Mucosa of stomach (tissue), 1 donor: ENCODE results near the gene ZNF791.
"Not testable (repeated sequence)": the region's sequence is repeated elsewhere in the genome, so short reads cannot be mapped to it uniquely, and the experiment has no call there.

ENCODE experiments used
- H3K27me3 ChIP-seq: one replicate; pipeline ENCODE4 v1.7.0; 2013; ENCODE audit warnings: mild to moderate bottlenecking, low read length; ENCODE audit not compliant: control insufficient read depth, insufficient read depth
- H3K36me3 ChIP-seq: one replicate; pipeline ENCODE4 v1.7.0; 2013; ENCODE audit warnings: low read length; ENCODE audit not compliant: control insufficient read depth, insufficient read depth
- H3K4me1 ChIP-seq: one replicate; pipeline ENCODE4 v1.7.0; 2013; ENCODE audit warnings: mild to moderate bottlenecking, low read length; ENCODE audit not compliant: control insufficient read depth, insufficient read depth
- H3K4me3 ChIP-seq: one replicate; pipeline ENCODE4 v1.7.0; 2013; ENCODE audit warnings: low read length
- H3K9ac ChIP-seq: one replicate; pipeline ENCODE4 v1.7.0; 2013; ENCODE audit warnings: mild to moderate bottlenecking, low read length, moderate library complexity
- H3K9me3 ChIP-seq: one replicate; pipeline ENCODE4 v1.7.0; 2013; ENCODE audit warnings: mild to moderate bottlenecking, low read length, moderate library complexity; ENCODE audit not compliant: control insufficient read depth
- donor health status: Pancreatic carcinoma.

Gene ZNF791

GRCh38 chr19:12606796-12607195 lies 3.9 kb upstream of the ZNF791 start:
- no peak overlapping the region for H3K9ac ChIP-seq
- H3K9me3 ChIP-seq = no peaks in the 10 kb centered on the region
- no peaks in the 10 kb centered on the region for H3K27me3 ChIP-seq
- H3K4me1 ChIP-seq = peaks cover 4% of the 10 kb centered on the region
- H3K36me3 ChIP-seq = no peaks in the 10 kb centered on the region
- no peak overlapping the region for H3K4me3 ChIP-seq

GRCh38 chr19:12607631-12608030 lies 3.1 kb upstream of the ZNF791 start:
- Histone ChIP-seq H3K9ac (no peak overlapping the region), H3K9me3 (no peaks in the 10 kb centered on the region), H3K4me3 (no peak overlapping the region), H3K27me3 (no peaks in the 10 kb centered on the region), H3K36me3 (no peaks in the 10 kb centered on the region), H3K4me1 (peaks cover 4% of the 10 kb centered on the region)

- peak overlapping the region; percentile 93 for H3K9ac ChIP-seq
- peaks cover 4% of the 10 kb centered on the region for H3K4me1 ChIP-seq
- peak overlapping the region; percentile 89 for H3K4me3 ChIP-seq
- no peaks in the 10 kb centered on the region for H3K9me3 ChIP-seq
- no peaks in the 10 kb centered on the region for H3K27me3 ChIP-seq
- H3K36me3 ChIP-seq = no peaks in the 10 kb centered on the region
These were observed 610 bp downstream of the ZNF791 start for GRCh38 chr19:12611361-12611699.

GRCh38 chr19:12617646-12618045 lies 6.9 kb downstream of the ZNF791 start:
- Histone ChIP-seq H3K4me1 (no peaks in the 10 kb centered on the region), H3K9me3 (no peaks in the 10 kb centered on the region), H3K27me3 (no peaks in the 10 kb centered on the region), H3K9ac (no peak overlapping the region), H3K4me3 (no peak overlapping the region), H3K36me3 (no peaks in the 10 kb centered on the region)

GRCh38 chr19:12621253-12622024 lies 10.7 kb downstream of the ZNF791 start:
- not testable (repeated sequence) for H3K36me3 ChIP-seq

DNA sequence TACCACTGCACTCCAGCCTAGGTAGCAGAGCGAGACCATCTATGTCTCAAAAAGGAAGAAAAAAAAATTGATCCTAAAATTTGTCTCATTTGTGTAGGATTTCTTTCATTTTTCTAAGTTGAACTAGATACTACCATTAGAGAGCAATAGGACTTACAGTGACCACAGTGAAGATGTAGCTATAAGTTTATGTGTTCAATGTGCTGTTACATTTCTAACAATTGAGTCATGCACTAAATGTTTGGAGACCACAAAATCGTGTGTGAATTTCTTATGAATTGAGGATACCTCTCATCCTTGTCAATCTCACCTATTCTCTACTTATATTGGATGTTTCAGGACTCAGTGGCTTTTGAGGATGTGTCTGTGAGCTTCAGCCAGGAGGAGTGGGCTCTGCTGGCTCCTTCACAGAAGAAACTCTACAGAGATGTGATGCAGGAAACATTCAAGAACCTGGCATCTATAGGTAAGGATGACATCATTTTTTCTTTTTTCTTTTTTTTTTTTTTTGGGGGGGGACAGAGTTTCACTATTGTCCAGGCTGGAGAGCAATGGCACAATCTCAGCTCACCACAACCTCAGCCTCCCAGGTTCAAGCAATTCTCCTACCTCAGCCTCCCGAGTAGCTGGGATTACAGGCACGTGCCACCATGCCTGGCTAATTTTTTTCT lies 12.8 kb downstream of the ZNF791 start:
- Histone ChIP-seq H3K4me1 (no peaks in the 10 kb centered on the region), H3K4me3 (no peak overlapping the region), H3K9me3 (peaks cover 15% of the 10 kb centered on the region), H3K9ac (no peak overlapping the region), H3K27me3 (no peaks in the 10 kb centered on the region), H3K36me3 (peaks cover 17% of the 10 kb centered on the region)

More at GRCh38 chr19:12621253-12622024, 10.7 kb downstream of the ZNF791 start:
- not testable (repeated sequence) for H3K4me1 ChIP-seq, H3K9ac ChIP-seq, H3K4me3 ChIP-seq, H3K27me3 ChIP-seq, H3K9me3 ChIP-seq

- H3K36me3 ChIP-seq = peaks cover 26% of the 10 kb centered on the region
These were observed 16.2 kb downstream of the ZNF791 start for GRCh38 chr19:12626958-12627357.

DNA sequence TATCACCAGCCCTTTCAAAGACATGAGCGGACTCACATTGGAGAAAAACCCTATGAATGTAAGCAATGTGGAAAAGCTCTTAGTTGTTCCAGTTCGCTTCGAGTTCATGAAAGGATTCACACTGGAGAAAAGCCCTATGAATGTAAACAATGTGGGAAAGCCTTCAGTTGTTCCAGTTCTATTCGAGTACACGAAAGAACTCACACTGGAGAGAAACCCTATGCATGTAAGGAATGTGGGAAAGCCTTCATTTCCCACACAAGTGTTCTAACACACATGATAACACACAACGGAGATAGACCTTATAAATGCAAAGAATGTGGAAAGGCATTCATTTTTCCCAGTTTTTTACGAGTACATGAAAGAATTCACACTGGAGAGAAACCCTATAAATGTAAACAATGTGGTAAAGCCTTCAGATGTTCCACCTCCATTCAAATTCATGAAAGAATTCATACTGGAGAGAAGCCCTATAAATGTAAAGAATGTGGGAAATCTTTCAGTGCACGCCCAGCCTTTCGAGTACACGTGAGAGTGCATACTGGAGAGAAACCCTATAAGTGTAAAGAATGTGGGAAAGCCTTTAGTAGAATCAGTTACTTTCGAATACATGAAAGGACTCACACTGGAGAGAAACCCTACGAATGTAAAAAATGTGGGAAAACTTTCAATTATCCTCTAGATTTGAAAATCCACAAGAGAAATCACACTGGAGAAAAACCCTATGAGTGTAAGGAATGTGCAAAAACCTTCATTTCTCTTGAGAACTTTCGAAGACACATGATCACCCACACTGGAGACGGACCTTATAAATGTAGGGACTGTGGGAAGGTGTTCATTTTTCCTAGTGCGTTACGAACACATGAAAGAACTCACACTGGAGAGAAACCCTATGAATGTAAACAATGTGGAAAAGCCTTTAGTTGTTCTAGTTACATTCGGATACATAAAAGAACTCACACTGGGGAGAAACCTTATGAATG lies 17.6 kb downstream of the ZNF791 start:
- no peak overlapping the region for H3K9ac ChIP-seq
- H3K4me3 ChIP-seq = no peak overlapping the region
- H3K4me1 ChIP-seq = no peaks in the 10 kb centered on the region
- peaks cover 22% of the 10 kb centered on the region for H3K9me3 ChIP-seq
- peaks cover 26% of the 10 kb centered on the region for H3K36me3 ChIP-seq
- no peaks in the 10 kb centered on the region for H3K27me3 ChIP-seq

More at GRCh38 chr19:12626958-12627357, 16.2 kb downstream of the ZNF791 start:
- no peak overlapping the region for H3K9ac ChIP-seq
- H3K27me3 ChIP-seq = no peaks in the 10 kb centered on the region
- no peaks in the 10 kb centered on the region for H3K4me1 ChIP-seq
- H3K9me3 ChIP-seq = peaks cover 22% of the 10 kb centered on the region
- no peak overlapping the region for H3K4me3 ChIP-seq

GRCh38 chr19:12629215-12629614 lies 18.5 kb downstream of the ZNF791 start:
- H3K27me3 ChIP-seq = no peaks in the 10 kb centered on the region
- H3K9me3 ChIP-seq = peaks cover 22% of the 10 kb centered on the region
- H3K36me3 ChIP-seq = peaks cover 26% of the 10 kb centered on the region
- no peak overlapping the region for H3K9ac ChIP-seq
- H3K4me1 ChIP-seq = no peaks in the 10 kb centered on the region
- no peak overlapping the region for H3K4me3 ChIP-seq

DNA sequence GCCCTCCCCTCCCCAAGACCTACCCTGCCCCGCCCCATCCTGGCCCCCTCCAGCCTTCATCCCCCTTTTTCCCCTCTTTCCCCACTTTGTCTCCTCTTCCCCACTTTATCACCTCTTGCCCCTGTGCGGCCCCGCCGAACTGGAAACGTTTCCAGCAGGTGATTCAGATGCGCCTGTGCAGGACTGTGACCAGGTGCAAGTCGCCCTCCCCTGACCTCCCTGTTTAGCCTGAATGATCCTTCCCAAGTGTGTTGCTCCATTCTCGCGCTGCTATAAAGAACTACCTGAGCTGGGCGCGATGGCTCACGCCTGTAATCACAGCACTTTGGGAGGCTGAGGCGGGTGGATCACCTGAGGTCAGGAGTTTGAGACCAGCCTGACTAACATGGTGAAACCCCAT lies 25.9 kb downstream of the ZNF791 start:
- Histone ChIP-seq H3K4me3 (no peak overlapping the region), H3K9me3 (no peaks in the 10 kb centered on the region), H3K9ac (no peak overlapping the region), H3K27me3 (no peaks in the 10 kb centered on the region), H3K4me1 (peaks cover 9% of the 10 kb centered on the region), H3K36me3 (no peaks in the 10 kb centered on the region)

DNA sequence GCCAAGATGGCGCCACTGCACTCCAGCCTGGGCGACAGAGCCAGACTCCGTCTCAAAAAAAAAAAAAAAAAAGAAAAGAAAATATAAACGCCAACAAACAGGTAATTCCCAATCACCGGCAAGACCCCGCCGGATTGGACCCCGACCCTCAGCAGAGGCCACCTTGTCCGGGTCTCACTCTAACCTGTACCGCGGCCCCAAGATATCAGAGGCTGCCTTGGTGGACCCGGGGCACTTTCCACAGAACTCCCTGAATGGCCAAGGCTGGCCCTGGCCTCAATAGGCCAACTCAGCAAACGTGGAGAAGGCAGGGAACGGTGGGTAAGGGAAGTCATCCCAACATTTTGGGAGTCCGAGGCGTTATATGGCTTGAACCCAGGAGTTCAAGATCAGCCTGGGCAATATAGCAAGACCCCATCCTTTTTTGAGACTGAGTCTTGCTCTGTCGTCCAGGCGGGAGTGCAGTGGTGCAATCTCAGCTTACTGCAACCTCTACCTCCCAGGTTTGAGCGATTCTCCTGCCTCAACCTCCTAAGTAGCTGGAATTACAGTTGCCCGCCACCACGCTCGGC lies 28.0 kb downstream of the ZNF791 start:
- no peak overlapping the region for H3K4me3 ChIP-seq
- H3K9ac ChIP-seq = no peak overlapping the region
- H3K36me3 ChIP-seq = no peaks in the 10 kb centered on the region
- no peaks in the 10 kb centered on the region for H3K9me3 ChIP-seq
- H3K4me1 ChIP-seq = peaks cover 9% of the 10 kb centered on the region
- no peaks in the 10 kb centered on the region for H3K27me3 ChIP-seq
